Mesodermal cell (in vitro differentiated cells): ENCODE results near the gene ARGLU1.

Experiments used
- H3K27ac ChIP-seq: 2 replicates; pipeline ENCODE4 v1.7.0; 2013; ENCODE audit warnings: mild to moderate bottlenecking, low read depth, low read length, moderate library complexity; ENCODE audit not compliant: severe bottlenecking
- H3K36me3 ChIP-seq: 2 replicates; pipeline ENCODE4 v1.7.1; 2013; ENCODE audit warnings: mild to moderate bottlenecking, low read length, moderate library complexity; ENCODE audit not compliant: control insufficient read depth, insufficient read depth
- H3K4me1 ChIP-seq: one replicate; pipeline ENCODE4 v1.7.1; 2013; ENCODE audit warnings: mild to moderate bottlenecking, low read length; ENCODE audit not compliant: insufficient read depth, control insufficient read depth, poor library complexity, severe bottlenecking
- H3K4me3 ChIP-seq: 2 replicates; pipeline ENCODE4 v1.7.0; 2013; ENCODE audit warnings: low read length, control low read depth, mild to moderate bottlenecking; ENCODE audit not compliant: insufficient read depth, poor library complexity, severe bottlenecking; ENCODE audit errors: extremely low read depth
- H3K9me3 ChIP-seq: 2 replicates; pipeline ENCODE4 v1.7.1; 2013; ENCODE audit warnings: mild to moderate bottlenecking, low read length, moderate library complexity; ENCODE audit not compliant: control insufficient read depth
- WGBS, 2 experiments: methylation state at CpG; one replicate each; pipeline ENCODE4 v1.1.5; 2013; ENCODE audit warnings: missing lambda C conversion rate in 2 of 2; ENCODE audit not compliant: insufficient coverage in 2 of 2; 5-methylcytosine and 5-hydroxymethylcytosine counted together

ARGLU1 gene

GRCh38 chr13:106541826-106542225, 26.1 kb downstream of the ARGLU1 start:
- peaks cover 2% of the 10 kb centered on the region for H3K4me1 ChIP-seq
- no peaks in the 10 kb centered on the region for H3K9me3 ChIP-seq
- H3K27ac ChIP-seq, result no peak overlapping the region
- WGBS, 2 experiments, result no CpG with 5 or more reads among the region's 1 CpG
- peaks cover 35% of the 10 kb centered on the region for H3K36me3 ChIP-seq
- no peak overlapping the region for H3K4me3 ChIP-seq

GRCh38 chr13:106540613-106541012, 27.3 kb downstream of the ARGLU1 start:
- WGBS, 2 experiments, result 90 to 100% methylated on average over 3 of the region's 4 CpGs
- no peaks in the 10 kb centered on the region for H3K9me3 ChIP-seq
- H3K36me3 ChIP-seq, result peaks cover 24% of the 10 kb centered on the region
- no peak overlapping the region for H3K27ac ChIP-seq
- no peak overlapping the region for H3K4me3 ChIP-seq
- peaks cover 2% of the 10 kb centered on the region for H3K4me1 ChIP-seq

- 0% methylated on average over 1 of the region's 3 CpGs; no CpG with 5 or more reads in 1 of the 2 experiments for WGBS, 2 experiments
- Histone ChIP-seq H3K4me1 (peaks cover 2% of the 10 kb centered on the region), H3K4me3 (no peak overlapping the region), H3K27ac (no peak overlapping the region), H3K9me3 (no peaks in the 10 kb centered on the region), H3K36me3 (peaks cover 18% of the 10 kb centered on the region)
Measured at GRCh38 chr13:106537521-106537920, 30.4 kb downstream of the ARGLU1 start.

- Histone ChIP-seq H3K4me3 (peak overlapping the region; percentile 77), H3K9me3 (no peaks in the 10 kb centered on the region), H3K36me3 (peaks cover 22% of the 10 kb centered on the region), H3K4me1 (peaks cover 2% of the 10 kb centered on the region), H3K27ac (peak overlapping the region; percentile 72)
- WGBS, 2 experiments, result 0 to 2% methylated on average over 30 to 41 of the region's 50 CpGs
Measured at GRCh38 chr13:106536244-106537034, 31.5 kb downstream of the ARGLU1 start.

- Histone ChIP-seq H3K27ac (peak within 1 kb of the TSS; percentile 72), H3K36me3 (peaks cover 20% of the 10 kb centered on the region), H3K4me3 (peak within 1 kb of the TSS; percentile 77), H3K9me3 (no peaks in the 10 kb centered on the region), H3K4me1 (peaks cover 7% of the 10 kb centered on the region)
- 0 to 1% methylated on average over 55 to 99 of the region's 102 CpGs for WGBS, 2 experiments
Measured at GRCh38 chr13:106535552-106536243, 32.2 kb downstream of the ARGLU1 start, which contains the start of gene EFNB2. Gene EFNB2 (minus strand): TSS chr13:106535662. CDS start chr13:106534964, 698 bp downstream.

GRCh38 chr13:106534639-106535551, 33.0 kb downstream of the ARGLU1 start:
- H3K27ac ChIP-seq, result no peak overlapping the region
- 0% methylated on average over 104 to 105 of the region's 121 CpGs for WGBS, 2 experiments

GRCh38 chr13:106533943-106534638, 33.8 kb downstream of the ARGLU1 start:
- 0 to 1% methylated on average over 32 to 60 of the region's 66 CpGs for WGBS, 2 experiments
- peaks cover 19% of the 10 kb centered on the region for H3K4me1 ChIP-seq
- H3K27ac ChIP-seq, result peak overlapping the region; percentile 32
- peaks cover 28% of the 10 kb centered on the region for H3K36me3 ChIP-seq
- no peaks in the 10 kb centered on the region for H3K9me3 ChIP-seq
- peak overlapping the region; percentile 77 for H3K4me3 ChIP-seq

More at GRCh38 chr13:106534639-106535551, 33.0 kb downstream of the ARGLU1 start:
- Histone ChIP-seq H3K9me3 (no peaks in the 10 kb centered on the region), H3K4me1 (peaks cover 11% of the 10 kb centered on the region), H3K4me3 (peak overlapping the region; percentile 77), H3K36me3 (peaks cover 24% of the 10 kb centered on the region)

- H3K36me3 ChIP-seq, result peaks cover 34% of the 10 kb centered on the region
- H3K4me3 ChIP-seq, result peak overlapping the region; percentile 77
- WGBS, 2 experiments, result 1% methylated on average over 18 to 31 of the region's 44 CpGs
- no peaks in the 10 kb centered on the region for H3K9me3 ChIP-seq
- H3K4me1 ChIP-seq, result peaks cover 25% of the 10 kb centered on the region
- H3K27ac ChIP-seq, result peak overlapping the region; percentile 66
Measured at GRCh38 chr13:106533101-106533942, 34.6 kb downstream of the ARGLU1 start.

- H3K36me3 ChIP-seq, result peaks cover 42% of the 10 kb centered on the region
- WGBS, 2 experiments, result 31 to 32% methylated on average over 9 to 14 of the region's 18 CpGs
- H3K9me3 ChIP-seq, result no peaks in the 10 kb centered on the region
- H3K27ac ChIP-seq, result peak overlapping the region; percentile 66
- peaks cover 23% of the 10 kb centered on the region for H3K4me1 ChIP-seq
- peak overlapping the region; percentile 77 for H3K4me3 ChIP-seq
Measured at GRCh38 chr13:106532111-106532929, 35.6 kb downstream of the ARGLU1 start.
